Measurements from ENCODE around the gene TNMD.

GRCh38 chrX:100645106-100645505 is 60.4 kb downstream of the TNMD start:
- TF ChIP-seq POLR2A (IDR thresholded peaks at IDR 0.05): no peak
- TF ChIP-seq, protein P1, sequence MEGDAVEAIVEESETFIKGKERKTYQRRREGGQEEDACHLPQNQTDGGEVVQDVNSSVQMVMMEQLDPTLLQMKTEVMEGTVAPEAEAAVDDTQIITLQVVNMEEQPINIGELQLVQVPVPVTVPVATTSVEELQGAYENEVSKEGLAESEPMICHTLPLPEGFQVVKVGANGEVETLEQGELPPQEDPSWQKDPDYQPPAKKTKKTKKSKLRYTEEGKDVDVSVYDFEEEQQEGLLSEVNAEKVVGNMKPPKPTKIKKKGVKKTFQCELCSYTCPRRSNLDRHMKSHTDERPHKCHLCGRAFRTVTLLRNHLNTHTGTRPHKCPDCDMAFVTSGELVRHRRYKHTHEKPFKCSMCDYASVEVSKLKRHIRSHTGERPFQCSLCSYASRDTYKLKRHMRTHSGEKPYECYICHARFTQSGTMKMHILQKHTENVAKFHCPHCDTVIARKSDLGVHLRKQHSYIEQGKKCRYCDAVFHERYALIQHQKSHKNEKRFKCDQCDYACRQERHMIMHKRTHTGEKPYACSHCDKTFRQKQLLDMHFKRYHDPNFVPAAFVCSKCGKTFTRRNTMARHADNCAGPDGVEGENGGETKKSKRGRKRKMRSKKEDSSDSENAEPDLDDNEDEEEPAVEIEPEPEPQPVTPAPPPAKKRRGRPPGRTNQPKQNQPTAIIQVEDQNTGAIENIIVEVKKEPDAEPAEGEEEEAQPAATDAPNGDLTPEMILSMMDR (IDR thresholded peaks at IDR 0.05): no peak
